PC-9 (cell line): Measurements from ENCODE around the gene ACKR2. TPM values are rescaled to one million over a fixed set of nuclear protein-coding genes. Genes with fewer than 3 reads are reported as not detected.

Experiments used
- BruUV-seq: library from RNA; stranded (reverse); fragments of 400-500 nt; replicated peaks from 2 replicates; lab custom pipeline; 2021; lab: Mats Ljungman, UMichigan
- CTCF ChIA-PET: fragments of 300-600 bp; sonication (Branson Sonifier 250); formaldehyde crosslinking; loops from one replicate; lab custom pipeline; 2022; ENCODE audit warnings: antibody characterized with exemption; lab: Charles Lee
- POLR2A ChIA-PET: fragments of 300-600 bp; sonication (Branson Sonifier 250); formaldehyde crosslinking; loops from one replicate; lab custom pipeline; 2022; ENCODE audit warnings: antibody characterized with exemption; ENCODE audit not compliant: unreplicated experiment; lab: Charles Lee
- DNase-seq, 2 experiments: peaks; one replicate each; pipeline versions ENCODE4 v3.0.0 to v3.0.0-alpha.2; 2015 to 2022; ENCODE audit warnings: mixed read lengths in 1 of 2
- H2AFZ ChIP-seq: fragments of 200-600 bp; sonication (generic); 2 replicates; pipeline ENCODE4 v1.8.1; 2017; ENCODE audit warnings: antibody characterized with exemption
- H3F3A ChIP-seq: fragments of 200-600 bp; sonication (generic); 2 replicates; pipeline ENCODE4 v1.8.1; 2017; ENCODE audit warnings: antibody characterized with exemption, mild to moderate bottlenecking, low read depth; ENCODE audit not compliant: insufficient read depth
- H3K27ac ChIP-seq: fragments of 200-600 bp; sonication (generic); 2 replicates; pipeline ENCODE4 v1.6.1; 2016; ENCODE audit warnings: mixed run types
- H3K27me3 ChIP-seq: fragments of 200-600 bp; sonication (generic); 2 replicates; pipeline ENCODE4 v1.6.1; 2016; ENCODE audit warnings: low read depth, mixed run types; ENCODE audit not compliant: insufficient read depth
- H3K36me3 ChIP-seq: fragments of 200-600 bp; sonication (generic); 2 replicates; pipeline ENCODE4 v1.6.1; 2016; ENCODE audit warnings: low read depth, mixed run types
- H3K4me1 ChIP-seq: fragments of 200-600 bp; sonication (generic); replicated peaks from 2 replicates; pipeline ENCODE4 v1.6.1; 2016; ENCODE audit warnings: mixed run types; ENCODE audit not compliant: insufficient read depth
- H3K4me2 ChIP-seq: fragments of 200-600 bp; sonication (generic); 2 replicates; pipeline ENCODE4 v1.6.1; 2017; ENCODE audit warnings: mixed run types
- H3K4me3 ChIP-seq: fragments of 200-600 bp; sonication (generic); 2 replicates; pipeline ENCODE4 v1.6.1; 2016; ENCODE audit warnings: mixed run types
- H3K79me2 ChIP-seq: fragments of 200-600 bp; sonication (generic); 2 replicates; pipeline ENCODE4 v1.6.1; 2017; ENCODE audit warnings: low read depth, mixed run types
- H3K9me2 ChIP-seq: fragments of 200-600 bp; sonication (generic); 2 replicates; pipeline ENCODE4 v1.8.1; 2017; ENCODE audit warnings: mild to moderate bottlenecking; ENCODE audit not compliant: insufficient read depth
- H3K9me3 ChIP-seq: fragments of 200-600 bp; sonication (generic); 2 replicates; pipeline ENCODE4 v1.8.1; 2016; ENCODE audit warnings: low read depth; ENCODE audit not compliant: insufficient read depth
- H4K20me1 ChIP-seq: fragments of 200-600 bp; sonication (generic); 2 replicates; pipeline ENCODE4 v1.8.1; 2017; ENCODE audit not compliant: insufficient read depth
- CTCF ChIP-seq: fragments of 200-600 bp; sonication (generic); conservative IDR thresholded peaks from 2 replicates; pipeline ENCODE4 v1.6.1; 2017; ENCODE audit warnings: mixed run types, antibody characterized with exemption, mild to moderate bottlenecking, moderate library complexity
- EZH2 ChIP-seq: fragments of 200-600 bp; sonication (generic); IDR thresholded peaks from 2 replicates; pipeline ENCODE4 v1.8.0; 2017; ENCODE audit warnings: antibody characterized with exemption, low read depth
- intact Hi-C: fragments of 100-400 bp; cut with micrococcal nuclease; formaldehyde crosslinking; loops from one replicate; pipeline ENCODE4 v1.10.0; 2022; ENCODE audit not compliant: unreplicated experiment
- total RNA-seq: library from RNA; stranded (reverse); gene quantifications from 2 replicates; pipeline ENCODE4 v1.2.3, GENCODE V29; 2021

The ACKR2 gene
- total RNA-seq, 1 experiment from 2014 or later = 2.9 TPM

- TF ChIP-seq CTCF (no peak), EZH2 (no peak)
- Histone ChIP-seq H3K4me2 (no peak overlapping the region), H3K9me3 (no peaks in the 10 kb centered on the region), H3K4me1 (peaks cover 68% of the 10 kb centered on the region), H3K79me2 (peaks cover 69% of the 10 kb centered on the region), H3K4me3 (no peak overlapping the region), H3K27ac (no peak overlapping the region), H2AFZ (no peak overlapping the region), H3F3A (peaks cover 46% of the 10 kb centered on the region), H3K9me2 (no peaks in the 10 kb centered on the region), H3K27me3 (no peaks in the 10 kb centered on the region), H4K20me1 (no peaks in the 10 kb centered on the region), H3K36me3 (peaks cover 3% of the 10 kb centered on the region; the same call in 1 of the 2 replicates)
- no peak for DNase-seq
- POLR2A ChIA-PET = no interaction called here
- intact Hi-C loops = no loop called here
- no TSS peak for BruUV-seq
- CTCF ChIA-PET = no interaction called here
Observed at GRCh38 chr3:42822828-42823227, 13.6 kb downstream of the ACKR2 start.

- Histone ChIP-seq H3K36me3 (peaks cover 3% of the 10 kb centered on the region; the same call in 1 of the 2 replicates), H3K4me2 (no peak overlapping the region), H3K4me1 (peaks cover 68% of the 10 kb centered on the region), H3K27me3 (no peaks in the 10 kb centered on the region), H3F3A (peaks cover 45% of the 10 kb centered on the region), H3K9me3 (no peaks in the 10 kb centered on the region), H3K9me2 (no peaks in the 10 kb centered on the region), H4K20me1 (no peaks in the 10 kb centered on the region), H3K27ac (no peak overlapping the region), H3K4me3 (no peak overlapping the region), H3K79me2 (peaks cover 67% of the 10 kb centered on the region), H2AFZ (no peak overlapping the region)
- BruUV-seq = no TSS peak
- intact Hi-C loops = no loop called here
- POLR2A ChIA-PET = no interaction called here
- DNase-seq = no peak
- TF ChIP-seq EZH2 = no peak
- CTCF ChIA-PET = no interaction called here
Observed at GRCh38 chr3:42823351-42823750, 14.1 kb downstream of the ACKR2 start.

- ChIA-PET CTCF (interaction anchor here (0.6 kb wide), 1 partner anchor 38 kb away, joined by 4 read pairs; no protein-coding TSS in a partner anchor), POLR2A (no interaction called here)
- no peak for TF ChIP-seq CTCF
- no peak for TF ChIP-seq EZH2
- H3K36me3 ChIP-seq = peaks cover 3% of the 10 kb centered on the region; the same call in 1 of the 2 replicates
- H3K9me2 ChIP-seq = no peaks in the 10 kb centered on the region
- H3F3A ChIP-seq = peaks cover 40% of the 10 kb centered on the region
- no peaks in the 10 kb centered on the region for H3K9me3 ChIP-seq
- H3K4me3 ChIP-seq = no peak overlapping the region
- no peak for DNase-seq
- H3K4me2 ChIP-seq = peak overlapping the region; percentile 52; the same call in 1 of the 2 replicates
- no peaks in the 10 kb centered on the region for H3K27me3 ChIP-seq
- H3K79me2 ChIP-seq = peaks cover 81% of the 10 kb centered on the region
- H2AFZ ChIP-seq = no peak overlapping the region
- peak overlapping the region; percentile 90; the same call in 1 of the 2 replicates for H3K27ac ChIP-seq
- no TSS peak for BruUV-seq
- no peaks in the 10 kb centered on the region for H4K20me1 ChIP-seq
- intact Hi-C loops = no loop called here
- peaks cover 71% of the 10 kb centered on the region for H3K4me1 ChIP-seq
Observed at GRCh38 chr3:42826141-42826540, 16.9 kb downstream of the ACKR2 start.

GRCh38 chr3:42827023-42827422, 17.8 kb downstream of the ACKR2 start:
- BruUV-seq = no TSS peak
- Histone ChIP-seq H4K20me1 (no peaks in the 10 kb centered on the region), H3K36me3 (peaks cover 3% of the 10 kb centered on the region; the same call in 1 of the 2 replicates), H3K9me2 (no peaks in the 10 kb centered on the region), H2AFZ (no peak overlapping the region), H3K4me1 (peaks cover 80% of the 10 kb centered on the region), H3K4me2 (peak overlapping the region; percentile 52), H3K79me2 (peaks cover 86% of the 10 kb centered on the region), H3K4me3 (peak overlapping the region; percentile 1; the same call in 1 of the 2 replicates), H3K27me3 (no peaks in the 10 kb centered on the region), H3K9me3 (no peaks in the 10 kb centered on the region), H3F3A (peaks cover 40% of the 10 kb centered on the region), H3K27ac (peak overlapping the region; percentile 90)
- intact Hi-C loops = no loop called here
- ChIA-PET POLR2A (no interaction called here), CTCF (no interaction called here)
- DNase-seq = peak in 1 of 2 experiments; percentile 60
- TF ChIP-seq EZH2 (no peak), CTCF (no peak)
